Measurements from ENCODE around the gene RANBP3L. TPM values are rescaled to one million over a fixed set of nuclear protein-coding genes. Genes with fewer than 3 reads are reported as not detected.

Gene RANBP3L
- total and polyA plus RNA-seq, 2 of the 4 experiments (the other 2 are of a cell fraction), result not detected

Other genes starting within 250 kb of the RANBP3L start
- not detected in 2 replicates for gene UGT3A2, start 235.0 kb downstream of the RANBP3L start, total RNA-seq (2012; rRNA removed)
- not detected in 2 replicates for gene UGT3A2, start 235.0 kb downstream of the RANBP3L start, polyA plus RNA-seq (2012; rRNA removed)
- gene LMBRD2, start 150.0 kb downstream of the RANBP3L start, total RNA-seq (2012; rRNA removed), result 5.2 and 11.4 TPM in 2 replicates
- gene LMBRD2, start 150.0 kb downstream of the RANBP3L start, polyA plus RNA-seq (2012; rRNA removed), result 1.3 and 1.8 TPM in 2 replicates
- 72.5 and 92.1 TPM in 2 replicates for gene SKP2, start 149.8 kb downstream of the RANBP3L start, total RNA-seq (2012; rRNA removed)
- 19.9 and 23.3 TPM in 2 replicates for gene SKP2, start 149.8 kb downstream of the RANBP3L start, polyA plus RNA-seq (2012; rRNA removed)
- gene NADK2, start 60.0 kb downstream of the RANBP3L start, total RNA-seq (2012; rRNA removed), result 17.4 and 21.1 TPM in 2 replicates
- gene NADK2, start 60.0 kb downstream of the RANBP3L start, polyA plus RNA-seq (2012; rRNA removed), result 6.0 and 7.4 TPM in 2 replicates

Data from IMR-90 (cell line).